ENCODE measurements around the gene PLOD2. TPM values are rescaled to one million over a fixed set of nuclear protein-coding genes. Genes with fewer than 3 reads are reported as not detected.

The PLOD2 gene
- total RNA-seq, 1 experiment from 2014 or later, result 74.7 TPM

DNA sequence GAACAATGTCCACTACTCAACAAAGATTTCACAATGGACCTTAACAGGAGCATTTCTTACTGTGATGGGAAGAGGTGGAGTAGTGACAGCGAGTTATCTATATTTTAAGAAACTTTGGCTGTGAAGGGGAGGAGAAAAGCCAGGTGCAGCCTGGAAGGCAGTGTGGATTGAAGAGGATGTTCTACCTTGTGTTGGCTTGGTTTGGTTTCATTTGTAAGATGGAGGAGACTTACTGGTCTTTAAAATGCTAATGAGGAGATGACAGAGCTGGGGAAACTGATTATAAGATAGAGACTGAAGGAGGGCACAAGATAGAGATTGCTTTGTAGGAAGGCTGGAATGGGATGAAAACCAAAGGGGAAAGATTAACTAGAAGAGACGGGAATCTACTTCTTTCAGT lies 59.4 kb downstream of the PLOD2 start:
- DNase-seq (ENCODE audit: low read depth), result no peak

DNA sequence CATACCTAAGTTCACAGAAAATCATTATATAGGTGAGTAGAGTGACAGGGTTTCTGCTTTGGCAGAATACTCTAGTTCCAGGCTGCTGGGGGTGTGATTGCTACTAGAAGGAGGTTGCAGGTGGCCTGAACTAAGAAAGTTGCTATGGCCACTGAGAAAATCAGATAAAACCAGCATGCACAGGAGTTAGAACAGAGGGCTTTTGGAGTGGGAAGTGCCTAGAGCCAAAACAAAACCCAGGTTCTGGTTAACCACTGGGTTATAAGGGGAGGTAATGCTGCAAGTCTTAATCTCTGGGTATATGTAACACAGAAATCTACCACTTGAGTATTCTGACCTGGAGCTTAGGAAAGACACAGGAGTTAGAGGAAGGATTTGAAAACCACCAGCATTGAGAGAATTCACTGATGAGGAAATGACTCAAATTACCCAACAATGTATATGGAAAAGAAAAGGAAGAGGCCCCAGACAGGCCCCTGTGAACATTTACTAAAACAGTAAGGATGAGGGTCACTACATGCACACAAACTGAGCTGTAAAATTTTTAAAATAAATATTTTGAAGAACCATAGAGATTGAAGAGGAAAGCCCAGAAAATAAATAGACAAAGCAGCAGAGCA lies 60.0 kb downstream of the PLOD2 start:
- DNase-seq (ENCODE audit: low read depth), result peak; percentile 60

DNA sequence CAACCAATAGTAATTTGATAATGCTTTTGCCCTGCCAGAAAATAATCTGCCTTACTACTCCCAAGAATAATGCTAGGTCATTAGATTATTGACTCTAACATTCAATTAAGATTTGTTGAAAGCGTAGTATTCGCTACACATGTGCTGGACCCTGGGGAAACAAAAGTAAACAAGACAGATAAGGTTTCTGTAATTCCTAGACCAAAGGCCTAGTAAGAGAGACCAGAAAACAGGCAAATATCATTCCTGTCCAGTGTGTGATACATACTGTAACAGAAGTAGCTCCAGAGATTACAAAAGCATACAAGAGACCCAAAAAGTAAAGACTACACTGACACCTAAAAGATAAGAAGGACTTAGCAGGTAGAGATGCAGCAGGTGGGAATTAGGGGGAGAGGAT lies 60.8 kb downstream of the PLOD2 start:
- no peak for DNase-seq (ENCODE audit: low read depth)

DNA sequence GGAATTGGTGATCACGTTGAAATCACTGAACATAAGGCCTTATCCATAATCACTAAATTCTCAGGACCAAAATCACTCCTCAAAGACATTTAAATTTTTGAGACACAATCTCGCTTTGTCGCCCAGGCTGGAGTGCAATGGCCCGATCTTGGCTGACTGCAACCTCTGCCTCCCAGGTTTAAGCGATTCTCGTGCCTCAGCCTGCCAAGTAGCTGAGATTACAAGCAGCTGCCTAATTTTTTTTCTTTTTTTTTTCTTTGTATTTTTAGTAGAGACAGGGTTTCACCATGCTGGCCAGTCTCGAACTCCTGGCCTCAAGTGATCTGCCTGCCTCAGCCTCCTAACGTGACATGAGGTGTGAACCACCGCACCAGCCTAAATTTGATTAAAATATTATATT lies 61.7 kb downstream of the PLOD2 start:
- no peak for DNase-seq (ENCODE audit: low read depth)

DNA sequence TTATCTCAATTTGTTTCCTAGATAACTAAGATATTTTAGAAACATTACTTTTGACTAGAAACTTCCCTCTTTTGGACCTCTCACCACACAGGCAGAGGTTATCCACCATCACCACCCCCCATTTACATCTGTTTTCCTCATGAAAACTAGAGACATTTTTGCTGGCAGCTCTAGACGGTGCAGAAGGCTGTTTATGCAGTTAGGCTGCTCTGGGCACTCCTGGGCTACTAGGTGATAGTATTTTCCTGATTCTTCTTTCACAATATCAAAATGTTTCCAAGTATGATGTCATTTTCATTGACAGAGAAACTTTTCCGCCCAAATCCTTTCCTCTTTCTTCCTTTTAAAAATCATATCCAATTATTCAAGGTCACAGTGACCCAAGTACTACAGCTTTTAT lies 67.1 kb downstream of the PLOD2 start:
- DNase-seq (ENCODE audit: low read depth), result no peak

DNA sequence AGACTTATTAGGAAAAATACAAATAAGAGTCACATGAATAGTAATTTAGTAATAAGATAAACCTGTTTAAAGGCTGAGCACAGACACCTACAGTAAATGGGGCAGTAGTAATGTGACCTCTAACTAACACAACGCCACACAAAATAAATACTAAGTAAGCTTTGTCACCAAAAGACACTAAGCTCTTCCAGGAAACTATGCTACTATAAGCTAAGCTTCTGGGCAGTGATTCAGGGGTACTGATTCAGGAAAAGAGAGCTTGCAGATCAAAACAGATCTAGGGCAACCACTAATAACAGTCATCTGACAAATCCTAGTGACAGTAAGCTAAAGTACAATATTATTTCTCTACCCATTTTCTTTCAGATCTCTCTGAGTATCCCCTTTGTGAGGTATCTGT lies 68.8 kb downstream of the PLOD2 start:
- DNase-seq (ENCODE audit: low read depth), result peak; percentile 18

DNA sequence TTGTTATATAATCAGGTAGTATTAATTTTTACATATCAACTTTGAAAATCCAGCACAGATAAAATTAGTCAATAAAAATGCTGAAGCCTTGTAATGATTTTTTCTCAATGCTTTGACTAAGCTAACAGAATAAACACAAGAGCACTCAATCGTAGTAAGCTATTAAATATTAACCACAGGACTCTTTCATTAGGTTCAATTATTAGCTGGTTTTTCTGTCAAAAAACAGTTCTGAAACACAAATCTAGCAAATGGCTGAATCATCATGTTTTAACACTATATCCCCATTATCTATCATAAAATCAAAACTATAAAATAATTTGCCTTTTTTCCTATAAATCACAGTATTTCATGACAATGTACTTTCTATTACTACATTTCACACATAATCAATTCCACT lies 69.6 kb downstream of the PLOD2 start:
- no peak for DNase-seq (ENCODE audit: low read depth)

DNA sequence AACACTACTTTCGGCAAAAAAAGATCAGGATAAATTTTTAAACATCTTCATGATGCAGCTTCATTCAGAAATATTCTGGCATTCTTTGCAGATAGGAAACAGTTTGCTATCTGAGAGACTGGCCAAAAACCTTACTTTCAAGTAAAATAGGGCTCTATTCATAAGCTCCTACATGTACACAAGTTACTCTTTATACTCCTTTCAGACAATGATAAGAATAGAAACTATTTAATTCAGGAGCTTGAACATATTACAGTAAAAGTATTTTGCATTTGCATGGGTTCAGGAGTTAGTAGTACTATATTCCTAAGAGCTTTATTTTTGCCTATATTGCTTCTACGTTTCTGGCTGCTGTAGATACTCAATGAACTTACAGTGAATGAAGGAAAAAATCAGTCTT lies 70.5 kb downstream of the PLOD2 start:
- DNase-seq (ENCODE audit: low read depth), result no peak

DNA sequence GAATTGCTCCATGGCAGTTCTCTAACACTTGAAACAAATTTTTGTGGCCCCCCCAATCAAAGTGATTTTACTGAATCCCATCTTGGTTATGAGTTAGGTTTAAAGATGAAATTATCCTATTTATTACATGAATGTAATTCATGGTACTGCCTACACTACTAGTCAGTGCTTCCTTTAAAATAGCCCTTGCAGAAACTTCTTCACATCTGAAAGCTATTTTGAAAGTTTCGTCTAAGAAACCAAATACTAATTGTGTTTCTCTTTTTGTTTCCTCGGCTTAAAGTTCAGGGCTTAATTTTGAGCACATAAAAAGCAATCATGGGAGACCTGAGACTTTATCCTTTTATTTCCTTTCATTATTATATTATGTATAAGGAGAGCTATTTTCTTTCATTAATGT lies 72.1 kb downstream of the PLOD2 start:
- no peak for DNase-seq (ENCODE audit: low read depth)

DNA sequence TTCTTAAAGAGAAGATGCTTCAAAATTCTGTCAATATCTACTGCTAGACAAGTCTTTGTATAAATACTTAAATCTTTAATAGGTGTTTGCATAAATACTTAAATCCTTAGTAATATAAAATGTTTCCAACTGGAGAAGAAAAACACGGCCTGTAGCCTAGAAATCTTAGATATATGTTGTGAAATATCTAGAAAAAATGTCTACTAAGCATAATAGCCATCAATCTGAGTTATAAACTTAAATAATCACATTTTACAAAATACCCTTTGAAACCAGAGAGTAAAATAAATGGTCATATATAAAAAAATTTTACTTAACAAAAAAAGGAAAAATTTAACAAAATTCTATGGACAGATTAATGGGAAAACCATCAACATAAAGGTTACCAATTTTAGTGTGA lies 73.9 kb downstream of the PLOD2 start:
- DNase-seq (ENCODE audit: low read depth), result no peak

DNA sequence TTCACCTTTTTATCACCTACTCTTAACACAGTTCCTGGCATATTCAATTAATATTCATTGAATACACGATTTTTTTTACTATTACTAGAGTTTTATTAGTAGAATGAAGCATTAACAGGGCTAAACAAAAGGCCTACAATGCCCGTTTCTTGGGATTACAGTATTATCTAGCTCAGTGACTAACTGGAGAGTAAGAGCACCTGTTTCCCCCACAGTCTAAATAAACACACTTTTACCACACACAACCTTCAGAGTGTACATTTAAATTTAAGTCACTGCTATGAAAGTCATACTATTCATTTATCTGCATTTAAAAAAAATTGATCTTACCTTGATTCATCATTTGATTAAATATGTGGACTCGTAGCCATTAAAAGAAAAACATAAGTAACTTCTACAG lies 74.8 kb downstream of the PLOD2 start:
- DNase-seq (ENCODE audit: low read depth), result no peak

DNA sequence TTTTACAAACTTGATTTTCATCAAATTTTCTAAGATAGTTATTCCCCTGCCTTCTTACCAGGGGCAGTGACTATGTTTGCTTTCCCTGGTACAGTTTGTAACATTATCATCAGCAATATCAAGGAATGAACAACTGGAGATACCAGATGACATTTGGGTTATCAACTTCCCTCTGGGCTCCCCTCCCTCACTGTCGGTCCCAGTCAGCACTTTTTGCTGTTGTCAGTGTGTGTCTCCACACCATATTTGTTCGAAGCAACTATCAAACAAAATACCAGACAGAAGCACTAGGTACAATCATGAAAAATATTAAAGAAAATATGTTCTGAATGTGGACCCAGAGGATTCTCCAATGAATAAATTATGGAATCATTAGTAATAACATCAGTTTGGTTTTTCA lies 75.3 kb downstream of the PLOD2 start:
- DNase-seq (ENCODE audit: low read depth), result no peak

DNA sequence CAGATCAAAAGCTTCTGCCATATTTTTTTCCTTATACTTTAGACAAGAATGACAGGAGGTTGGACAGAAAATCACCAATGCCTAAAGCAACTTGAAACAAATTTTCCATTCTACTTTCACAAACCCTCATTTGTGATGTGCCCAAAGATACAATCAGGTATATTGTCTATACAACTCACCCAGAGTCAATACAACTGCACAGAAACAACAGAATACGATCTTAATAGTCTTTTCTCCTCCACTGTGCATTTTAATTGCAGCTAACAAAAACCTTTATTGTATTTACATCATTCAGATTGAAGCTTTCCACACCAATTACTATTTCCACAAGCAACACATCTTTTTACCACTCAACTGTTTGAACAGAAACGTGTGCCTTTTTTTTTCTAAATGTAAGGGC lies 80.4 kb downstream of the PLOD2 start:
- no peak for DNase-seq (ENCODE audit: low read depth)

DNA sequence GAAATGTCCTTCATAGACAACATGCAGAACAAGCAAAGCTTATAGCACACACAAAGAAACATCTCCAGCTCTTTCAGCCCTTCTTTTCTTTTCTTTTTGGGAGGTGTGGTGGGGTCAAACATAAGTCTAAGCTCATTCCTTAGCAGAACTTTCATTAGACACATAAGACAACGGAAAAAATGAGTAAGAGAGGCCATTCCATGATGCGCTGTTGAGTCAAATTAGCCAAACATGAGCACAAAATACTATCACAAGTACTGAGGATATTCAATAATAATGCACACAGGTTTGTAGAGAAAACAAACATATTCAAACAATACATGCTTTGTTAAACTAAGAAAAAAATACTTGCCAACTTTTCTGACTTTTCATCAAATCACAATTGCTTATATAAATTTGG lies 83.0 kb downstream of the PLOD2 start:
- DNase-seq (ENCODE audit: low read depth), result no peak

DNA sequence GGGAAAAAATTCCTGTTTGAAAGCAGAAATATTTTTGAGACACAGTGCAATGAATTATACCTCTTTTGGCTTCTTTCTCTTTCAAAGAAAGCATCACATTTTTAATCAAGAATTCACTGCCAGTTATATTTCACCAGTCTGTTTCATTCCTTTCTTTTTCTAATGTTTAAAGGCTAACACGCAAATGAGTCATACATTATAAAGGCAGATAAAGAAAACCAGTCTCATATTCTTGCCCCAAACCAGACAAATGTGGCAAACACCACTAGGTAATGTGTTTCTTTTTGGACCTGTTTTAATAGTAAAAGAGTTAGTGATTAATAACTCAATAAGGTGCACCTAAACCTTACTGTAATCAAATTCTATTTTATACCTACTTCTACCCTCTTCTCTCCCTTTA lies 83.8 kb downstream of the PLOD2 start:
- no peak for DNase-seq (ENCODE audit: low read depth)

DNA sequence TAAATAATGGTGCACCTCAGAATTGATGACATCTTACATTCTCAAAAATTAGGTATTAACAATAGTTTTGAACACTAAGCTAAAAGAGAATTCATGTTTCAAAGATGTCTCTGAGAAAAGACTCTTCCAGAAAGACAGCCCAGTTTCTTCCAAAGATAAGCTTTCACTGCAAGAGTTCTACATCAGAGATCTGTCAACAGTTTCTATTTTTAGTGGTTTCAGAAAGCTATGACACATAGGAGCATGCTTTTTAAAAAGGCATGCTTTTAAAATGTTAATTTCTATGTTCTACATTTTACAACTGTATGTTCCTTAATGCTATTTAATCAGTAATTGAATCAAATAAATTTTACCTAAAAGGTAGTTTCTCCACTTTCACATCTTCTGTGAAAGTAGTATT lies 88.2 kb downstream of the PLOD2 start:
- DNase-seq (ENCODE audit: low read depth), result no peak

DNA sequence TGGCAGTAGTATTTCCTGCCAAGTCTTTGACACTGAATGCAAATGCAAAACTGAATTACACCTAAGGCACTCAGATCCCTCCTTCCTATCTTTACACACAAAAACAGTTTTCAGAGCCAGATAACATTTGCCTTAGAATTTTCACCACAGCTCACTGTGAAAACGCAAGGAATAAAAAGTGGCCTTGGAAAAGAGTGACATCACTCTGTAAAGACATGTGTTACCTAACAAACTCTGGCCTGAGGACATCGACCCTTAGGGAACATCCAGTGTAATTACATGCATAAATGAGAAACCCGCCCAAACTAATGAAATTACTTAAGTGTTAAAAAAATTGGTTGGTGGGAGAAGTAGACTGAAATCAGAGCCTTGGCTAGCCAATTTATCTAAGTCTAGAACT lies 88.9 kb downstream of the PLOD2 start:
- no peak for DNase-seq (ENCODE audit: low read depth)

DNA sequence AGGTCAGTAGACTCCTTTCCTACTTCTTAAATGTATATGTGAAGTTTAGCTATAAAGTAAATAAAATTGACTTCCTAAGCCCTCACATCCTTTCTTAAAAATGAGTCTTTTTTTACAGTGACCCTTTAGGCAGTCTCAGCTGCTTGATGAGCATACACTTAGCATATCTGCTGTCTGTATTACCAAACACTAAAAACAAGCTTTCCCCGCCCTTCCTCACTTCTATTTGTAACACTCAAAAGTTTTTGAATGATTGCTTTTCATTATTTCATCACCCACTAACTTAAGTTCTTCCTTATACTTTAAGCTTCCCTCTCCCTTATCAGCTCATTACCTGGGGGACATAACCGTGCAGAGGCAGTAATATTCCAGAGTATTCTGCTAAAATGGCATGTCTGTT lies 89.4 kb downstream of the PLOD2 start:
- no peak for DNase-seq (ENCODE audit: low read depth)

DNA sequence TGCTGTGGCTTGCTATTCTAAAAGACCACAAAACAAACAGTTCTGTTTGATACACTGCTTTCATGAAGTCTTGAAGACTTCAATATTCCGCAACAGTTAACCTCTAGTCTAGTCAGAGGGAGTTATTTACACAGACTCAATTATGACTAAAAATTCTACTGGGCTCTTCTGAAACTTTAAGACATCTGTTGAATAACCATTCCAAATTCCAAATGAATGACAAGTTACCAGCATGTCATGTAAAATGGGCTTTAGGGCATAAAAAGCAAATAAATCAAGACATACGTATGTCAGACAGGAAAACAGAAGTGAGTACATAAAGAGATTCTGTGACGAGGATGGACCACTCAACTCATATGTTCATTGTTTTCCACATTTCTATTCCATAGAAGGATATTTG lies 93.9 kb downstream of the PLOD2 start:
- DNase-seq (ENCODE audit: low read depth), result peak; percentile 48

DNA sequence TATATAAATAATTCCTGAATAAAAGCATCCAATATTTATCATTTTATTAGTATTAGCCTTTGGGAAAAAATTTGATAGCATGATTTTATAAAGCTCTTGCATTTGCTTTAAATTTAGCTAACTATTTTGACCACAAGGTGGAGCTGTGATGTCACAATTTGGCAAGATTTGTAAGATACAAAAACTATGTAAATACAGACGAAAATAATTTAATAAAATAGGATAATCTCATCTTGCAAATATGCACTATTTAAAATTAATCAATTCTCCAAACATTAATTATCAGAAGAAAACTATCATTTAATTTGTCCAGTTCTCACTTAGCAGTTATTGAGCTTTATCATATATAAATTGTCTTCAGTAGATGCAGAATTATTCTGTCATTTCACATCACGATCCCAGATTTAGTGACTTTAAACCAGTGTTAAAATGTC lies 95.4 kb downstream of the PLOD2 start:
- DNase-seq (ENCODE audit: low read depth), result peak; percentile 41

DNA sequence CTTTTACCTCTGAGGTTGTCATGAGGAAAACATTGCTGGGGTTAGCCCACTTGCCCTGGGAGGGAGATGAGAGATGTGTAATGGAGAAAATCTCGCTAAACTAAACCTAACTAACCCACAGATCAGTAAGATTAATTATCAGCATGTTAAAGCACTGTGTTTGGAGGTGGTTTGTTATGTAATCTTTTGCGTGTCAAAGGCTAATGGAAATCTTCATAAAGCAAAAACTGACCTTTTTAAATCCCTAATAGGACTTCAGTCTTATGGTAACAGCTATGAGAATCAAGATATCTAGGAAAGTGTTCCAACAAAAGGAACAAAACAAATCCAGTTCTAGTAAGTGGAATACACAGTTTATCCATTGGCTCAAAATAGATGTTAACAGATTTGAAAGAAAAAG lies 102.7 kb downstream of the PLOD2 start:
- no peak for DNase-seq (ENCODE audit: low read depth)

DNA sequence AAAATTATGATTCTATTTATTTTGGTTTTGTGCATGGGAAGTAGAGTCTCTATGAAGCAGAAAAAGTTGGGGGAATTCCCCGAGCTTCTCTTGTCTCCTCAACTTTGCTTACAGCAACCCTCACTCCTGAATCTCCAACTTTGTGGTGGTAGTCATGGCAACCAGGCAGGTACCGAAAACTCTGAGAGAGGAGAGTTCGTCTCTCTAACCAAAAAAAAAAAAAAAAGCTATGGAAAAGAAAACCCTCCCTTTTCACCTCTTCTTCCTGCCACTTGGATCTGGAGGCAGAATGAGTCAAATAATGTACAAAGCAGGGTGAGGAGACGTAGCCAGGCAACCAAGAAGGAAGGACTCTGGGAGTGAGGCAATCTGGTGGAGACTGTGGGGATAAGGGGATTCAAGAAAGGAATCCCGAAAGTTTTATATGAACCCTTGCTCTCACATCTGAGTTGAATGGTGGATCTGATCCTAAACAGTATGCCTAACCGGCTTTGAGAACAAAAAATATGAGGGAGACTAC lies 108.1 kb downstream of the PLOD2 start:
- DNase-seq (ENCODE audit: low read depth), result peak; percentile 32

DNA sequence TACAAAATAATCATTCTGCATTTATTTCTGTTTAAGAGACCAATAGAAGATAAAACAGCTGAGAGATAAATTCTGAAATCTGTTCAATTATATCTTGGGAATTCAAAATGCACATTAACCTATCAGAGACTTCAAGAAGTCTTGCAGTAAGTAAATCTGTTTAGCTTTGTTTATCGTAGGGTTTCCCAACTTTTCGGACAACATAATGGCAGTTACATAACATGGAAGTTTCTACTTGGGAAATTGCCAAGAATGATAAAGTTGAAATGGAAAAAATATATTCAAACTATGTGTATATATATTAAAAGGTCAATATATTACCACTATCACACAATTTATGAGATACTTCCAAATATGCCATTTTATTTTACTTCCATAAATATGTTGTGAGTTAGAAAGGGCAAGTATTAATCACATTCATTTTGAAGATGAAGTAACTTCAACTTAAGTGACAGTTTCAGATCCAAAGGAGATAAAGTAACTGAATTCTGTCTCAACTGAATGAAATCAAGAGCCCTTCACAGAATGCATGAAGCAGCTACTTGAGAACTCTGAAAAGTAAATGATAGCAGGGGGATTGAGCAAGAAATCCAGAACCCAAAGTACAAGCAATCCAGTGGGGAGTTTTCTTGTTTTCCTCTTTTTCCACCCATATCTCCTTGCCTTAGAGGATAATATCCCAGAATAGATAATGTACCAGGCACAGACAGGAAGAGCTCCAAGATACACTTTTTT lies 108.8 kb downstream of the PLOD2 start:
- DNase-seq (ENCODE audit: low read depth), result no peak
